GM18907 (cell line): ENCODE measurements around the gene CCDC124.
A peak's percentile ranks its signal among the peaks of the same experiment; 100 is the strongest.

ENCODE experiments used
- ATAC-seq: cut with Tn5 transposase; IDR thresholded peaks from one replicate; pipeline ENCODE4 v1.9.1; 2021; ENCODE audit warnings: mild to moderate bottlenecking, moderate library complexity; ENCODE audit not compliant: unreplicated experiment

CCDC124 gene

DNA sequence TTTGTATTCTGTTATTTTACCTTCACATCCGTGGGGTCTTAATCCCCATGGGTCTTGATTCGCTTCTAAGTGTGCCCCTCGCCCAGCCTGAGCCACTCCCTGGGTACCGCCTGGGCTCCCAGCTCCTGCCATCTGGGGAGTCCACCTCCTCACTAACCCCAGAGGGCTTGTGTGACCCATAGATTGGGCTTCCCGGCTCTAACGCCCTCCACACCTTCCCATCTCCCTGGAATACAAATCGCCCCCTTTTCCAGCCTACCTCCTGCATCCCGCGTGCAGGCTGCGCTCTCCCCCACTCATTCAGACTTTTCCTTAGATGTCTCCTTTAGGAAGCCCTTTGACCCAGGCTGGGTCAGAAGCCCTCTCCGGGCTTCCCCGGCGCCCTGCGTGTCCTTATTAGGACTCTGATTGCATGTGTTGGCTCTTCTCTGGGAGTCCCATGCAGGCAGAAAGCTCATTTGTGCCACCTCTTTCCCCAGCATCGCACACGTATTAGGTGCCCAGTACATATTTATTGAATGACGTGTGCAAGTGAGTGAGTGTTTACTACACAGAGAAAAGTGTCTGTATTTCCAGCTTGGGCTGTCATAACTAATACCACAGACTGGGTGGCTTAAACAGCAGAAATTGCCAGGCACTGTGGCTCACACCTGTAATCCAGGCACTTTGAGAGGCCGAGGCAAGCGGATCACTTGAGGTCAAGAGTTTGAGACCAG lies 757 bp downstream of the CCDC124 start:
- no peak for ATAC-seq

DNA sequence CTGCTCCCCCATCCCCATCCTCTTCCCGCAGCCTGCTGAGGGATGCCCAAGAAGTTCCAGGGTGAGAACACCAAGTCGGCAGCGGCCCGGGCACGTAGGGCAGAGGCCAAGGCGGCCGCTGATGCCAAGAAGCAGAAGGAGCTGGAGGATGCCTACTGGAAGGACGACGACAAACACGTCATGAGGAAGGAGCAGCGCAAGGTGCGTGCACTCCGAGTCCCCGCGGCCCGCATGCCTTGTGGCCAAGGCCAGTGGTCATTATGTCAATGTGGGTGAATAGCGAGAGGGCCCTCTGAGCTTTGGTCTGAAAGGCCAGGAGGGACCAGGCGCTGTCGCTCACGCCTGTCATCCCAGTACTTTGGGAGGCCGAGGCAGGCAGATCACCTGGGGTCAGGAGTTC lies 3.6 kb downstream of the CCDC124 start:
- ATAC-seq: no peak

- no peak for ATAC-seq
Observed at GRCh38 chr19:17937371-17937900, 4.6 kb downstream of the CCDC124 start.

- ATAC-seq: peak; percentile 51
Observed at GRCh38 chr19:17938092-17938845, 5.5 kb downstream of the CCDC124 start.

- no peak for ATAC-seq
Observed at GRCh38 chr19:17942181-17942580, 9.4 kb downstream of the CCDC124 start.

GRCh38 chr19:17942582-17943273 lies 9.9 kb downstream of the CCDC124 start:
- ATAC-seq: no peak

GRCh38 chr19:17943274-17944221 lies 10.7 kb downstream of the CCDC124 start:
- ATAC-seq: no peak

GRCh38 chr19:17944301-17944700 lies 11.5 kb downstream of the CCDC124 start:
- ATAC-seq: no peak

- ATAC-seq: peak; percentile 24
Observed at GRCh38 chr19:17946965-17947784, 14.4 kb downstream of the CCDC124 start.

DNA sequence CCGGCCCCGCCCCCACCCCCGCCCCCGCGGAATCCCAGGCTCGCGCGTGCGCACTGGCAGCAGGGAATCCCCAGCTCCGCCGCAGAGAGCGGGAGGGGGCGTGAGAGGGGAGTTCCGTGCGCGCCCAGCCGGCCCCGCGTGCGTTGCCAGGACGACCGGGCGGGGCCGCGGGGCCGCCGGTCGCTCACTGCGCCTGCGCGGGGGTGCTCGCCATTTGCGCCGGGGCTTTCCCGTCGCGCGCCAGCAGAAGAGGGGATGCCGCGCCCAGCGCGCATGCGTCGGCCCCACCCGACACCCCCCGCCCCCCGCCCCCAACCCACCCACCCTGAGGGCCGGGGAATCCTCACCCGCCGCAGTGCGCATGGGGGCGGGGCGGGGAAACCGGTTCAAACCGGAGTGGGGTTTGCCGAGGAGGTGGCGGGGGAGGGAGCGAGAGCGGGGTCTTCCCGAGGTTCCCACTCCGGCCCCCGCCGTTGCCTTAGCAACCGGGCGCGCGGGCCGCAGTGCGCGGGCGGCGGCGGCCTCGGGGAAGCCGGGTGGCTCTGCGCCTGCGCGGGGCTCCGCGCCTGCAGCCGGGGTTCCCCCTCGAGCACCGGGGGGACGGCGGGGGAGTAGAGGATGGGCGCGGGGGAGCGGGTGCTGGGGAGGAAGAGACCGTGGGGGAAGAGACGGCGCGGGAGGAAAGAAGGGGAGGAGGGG lies 15.1 kb downstream of the CCDC124 start:
- peak; percentile 49 for ATAC-seq

- no peak for ATAC-seq
Observed at GRCh38 chr19:17948514-17948900, 15.7 kb downstream of the CCDC124 start.

- ATAC-seq: no peak
Observed at GRCh38 chr19:17948931-17949930, 16.4 kb downstream of the CCDC124 start.

- no peak for ATAC-seq
Observed at GRCh38 chr19:17949956-17950309, 17.1 kb downstream of the CCDC124 start.

DNA sequence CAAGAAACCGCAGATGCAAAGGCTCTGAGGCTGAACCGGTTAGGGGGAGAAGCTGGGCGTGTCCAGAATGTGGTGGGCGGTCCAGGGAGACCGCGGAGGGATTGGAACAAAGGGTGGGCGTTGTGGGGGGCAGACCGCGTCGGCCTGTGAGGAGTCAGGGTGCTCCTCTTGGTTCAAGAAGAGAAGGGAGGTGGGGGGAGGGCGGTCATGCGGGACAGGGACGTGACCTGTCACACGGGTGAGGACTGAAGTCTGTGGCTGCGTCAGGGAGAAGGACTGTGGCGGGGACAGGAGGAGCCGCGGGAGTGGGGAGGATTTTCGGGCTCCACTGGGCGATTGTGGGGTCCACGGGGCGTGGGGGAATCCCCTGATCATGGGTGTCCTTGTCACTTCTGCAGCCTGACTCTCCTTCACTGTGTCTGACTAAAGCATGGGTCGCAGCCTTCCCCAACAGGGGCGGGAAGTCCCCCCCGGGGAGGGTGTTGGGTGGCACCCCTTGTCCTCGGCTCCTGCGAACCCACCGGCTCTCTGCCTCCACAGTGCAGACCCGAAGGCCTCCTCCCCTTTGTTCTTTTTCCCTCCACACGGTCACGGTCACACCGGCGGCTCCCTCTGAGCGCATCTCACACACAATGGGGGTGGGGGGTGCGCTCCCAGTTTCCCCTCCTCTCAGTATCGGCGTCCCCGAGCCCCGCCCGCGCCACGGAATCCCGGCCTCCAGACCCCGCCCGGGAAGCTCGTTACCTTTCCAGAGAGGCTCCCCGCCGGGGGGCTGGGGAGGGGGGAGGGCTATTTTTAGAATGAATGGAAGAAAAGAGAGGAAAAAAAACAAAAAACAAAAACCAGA lies 17.7 kb downstream of the CCDC124 start:
- ATAC-seq: no peak

- ATAC-seq: no peak
Observed at GRCh38 chr19:17951157-17951989, 18.6 kb downstream of the CCDC124 start.
